Measurements from ENCODE around the gene SPDYC. TPM values are rescaled to one million over a fixed set of nuclear protein-coding genes. Genes with fewer than 3 reads are reported as not detected.

Gene SPDYC
- total and polyA plus RNA-seq, 9 of the 15 experiments (the other 6 are each of a cell fraction or from before 2014, with no cell fraction given): 4.4 to 18.8 (median 9.2) TPM

DNA sequence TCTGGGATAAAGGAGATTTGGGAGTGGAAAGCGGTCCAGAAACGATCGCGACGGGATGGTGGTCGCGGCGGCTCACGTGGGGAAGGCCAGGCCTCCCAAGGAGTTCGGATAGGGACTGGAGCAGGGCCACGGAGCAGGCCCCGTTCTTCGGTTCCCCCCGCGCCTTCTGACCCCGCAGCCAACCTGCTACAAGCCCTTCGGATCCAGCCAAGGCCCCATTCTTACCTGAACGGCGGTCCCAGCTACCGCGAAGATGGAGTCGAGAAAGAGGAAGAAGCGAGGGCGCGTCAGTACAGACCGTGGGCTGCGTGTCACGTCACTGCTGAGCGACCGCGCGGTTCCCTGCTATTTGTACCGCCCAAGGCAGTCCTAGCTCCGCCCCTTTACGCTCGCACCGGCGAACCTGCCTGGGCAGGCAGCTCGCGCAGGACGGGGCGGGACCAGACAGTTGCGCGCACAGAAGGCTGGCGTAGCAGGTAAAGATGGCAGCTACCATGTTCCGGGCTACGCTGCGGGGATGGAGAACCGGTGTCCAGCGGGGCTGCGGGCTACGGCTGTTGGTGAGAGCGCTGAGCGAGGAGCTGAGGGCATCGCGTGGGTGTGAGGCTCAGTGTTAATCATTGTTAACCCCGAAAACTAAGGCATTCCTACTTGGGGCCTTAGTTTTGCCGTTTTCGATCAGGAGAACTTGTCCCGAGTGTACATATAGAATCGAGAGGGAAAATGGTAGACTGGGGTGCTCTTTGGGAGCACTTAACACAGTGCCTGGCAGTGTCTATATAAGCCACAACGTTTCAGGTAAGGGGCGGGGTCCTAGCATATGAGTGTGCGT is 48.0 kb upstream of the SPDYC start, which contains the start of the genes FAU and MRPL49 (continued):
- TF ChIP-seq, protein P1, sequence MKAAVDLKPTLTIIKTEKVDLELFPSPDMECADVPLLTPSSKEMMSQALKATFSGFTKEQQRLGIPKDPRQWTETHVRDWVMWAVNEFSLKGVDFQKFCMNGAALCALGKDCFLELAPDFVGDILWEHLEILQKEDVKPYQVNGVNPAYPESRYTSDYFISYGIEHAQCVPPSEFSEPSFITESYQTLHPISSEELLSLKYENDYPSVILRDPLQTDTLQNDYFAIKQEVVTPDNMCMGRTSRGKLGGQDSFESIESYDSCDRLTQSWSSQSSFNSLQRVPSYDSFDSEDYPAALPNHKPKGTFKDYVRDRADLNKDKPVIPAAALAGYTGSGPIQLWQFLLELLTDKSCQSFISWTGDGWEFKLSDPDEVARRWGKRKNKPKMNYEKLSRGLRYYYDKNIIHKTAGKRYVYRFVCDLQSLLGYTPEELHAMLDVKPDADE (conservative IDR thresholded peaks at IDR 0.05; ENCODE audit: control insufficient read depth, low read depth, low read length): no peak
- TF ChIP-seq TFAM (CRISPR knock-in tag; conservative IDR thresholded peaks at IDR 0.05): no peak
- TF ChIP-seq ILF3 (IDR thresholded peaks at IDR 0.05; ENCODE audit: borderline replicate concordance): no peak
- TF ChIP-seq, protein P2, sequence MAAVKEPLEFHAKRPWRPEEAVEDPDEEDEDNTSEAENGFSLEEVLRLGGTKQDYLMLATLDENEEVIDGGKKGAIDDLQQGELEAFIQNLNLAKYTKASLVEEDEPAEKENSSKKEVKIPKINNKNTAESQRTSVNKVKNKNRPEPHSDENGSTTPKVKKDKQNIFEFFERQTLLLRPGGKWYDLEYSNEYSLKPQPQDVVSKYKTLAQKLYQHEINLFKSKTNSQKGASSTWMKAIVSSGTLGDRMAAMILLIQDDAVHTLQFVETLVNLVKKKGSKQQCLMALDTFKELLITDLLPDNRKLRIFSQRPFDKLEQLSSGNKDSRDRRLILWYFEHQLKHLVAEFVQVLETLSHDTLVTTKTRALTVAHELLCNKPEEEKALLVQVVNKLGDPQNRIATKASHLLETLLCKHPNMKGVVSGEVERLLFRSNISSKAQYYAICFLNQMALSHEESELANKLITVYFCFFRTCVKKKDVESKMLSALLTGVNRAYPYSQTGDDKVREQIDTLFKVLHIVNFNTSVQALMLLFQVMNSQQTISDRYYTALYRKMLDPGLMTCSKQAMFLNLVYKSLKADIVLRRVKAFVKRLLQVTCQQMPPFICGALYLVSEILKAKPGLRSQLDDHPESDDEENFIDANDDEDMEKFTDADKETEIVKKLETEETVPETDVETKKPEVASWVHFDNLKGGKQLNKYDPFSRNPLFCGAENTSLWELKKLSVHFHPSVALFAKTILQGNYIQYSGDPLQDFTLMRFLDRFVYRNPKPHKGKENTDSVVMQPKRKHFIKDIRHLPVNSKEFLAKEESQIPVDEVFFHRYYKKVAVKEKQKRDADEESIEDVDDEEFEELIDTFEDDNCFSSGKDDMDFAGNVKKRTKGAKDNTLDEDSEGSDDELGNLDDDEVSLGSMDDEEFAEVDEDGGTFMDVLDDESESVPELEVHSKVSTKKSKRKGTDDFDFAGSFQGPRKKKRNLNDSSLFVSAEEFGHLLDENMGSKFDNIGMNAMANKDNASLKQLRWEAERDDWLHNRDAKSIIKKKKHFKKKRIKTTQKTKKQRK (IDR thresholded peaks at IDR 0.05; ENCODE audit: borderline replicate concordance, low read depth, low read length): no peak
- TF ChIP-seq ZKSCAN8 (CRISPR knock-in tag; IDR thresholded peaks at IDR 0.05): no peak
- TF ChIP-seq CHD2 (IDR thresholded peaks at IDR 0.05; ENCODE audit: low read depth, low read length): no peak
- no peak for TF ChIP-seq ADNP (tag; IDR thresholded peaks at IDR 0.05)
- TF ChIP-seq NFATC3 (IDR thresholded peaks at IDR 0.05): no peak
- TF ChIP-seq, protein P3, sequence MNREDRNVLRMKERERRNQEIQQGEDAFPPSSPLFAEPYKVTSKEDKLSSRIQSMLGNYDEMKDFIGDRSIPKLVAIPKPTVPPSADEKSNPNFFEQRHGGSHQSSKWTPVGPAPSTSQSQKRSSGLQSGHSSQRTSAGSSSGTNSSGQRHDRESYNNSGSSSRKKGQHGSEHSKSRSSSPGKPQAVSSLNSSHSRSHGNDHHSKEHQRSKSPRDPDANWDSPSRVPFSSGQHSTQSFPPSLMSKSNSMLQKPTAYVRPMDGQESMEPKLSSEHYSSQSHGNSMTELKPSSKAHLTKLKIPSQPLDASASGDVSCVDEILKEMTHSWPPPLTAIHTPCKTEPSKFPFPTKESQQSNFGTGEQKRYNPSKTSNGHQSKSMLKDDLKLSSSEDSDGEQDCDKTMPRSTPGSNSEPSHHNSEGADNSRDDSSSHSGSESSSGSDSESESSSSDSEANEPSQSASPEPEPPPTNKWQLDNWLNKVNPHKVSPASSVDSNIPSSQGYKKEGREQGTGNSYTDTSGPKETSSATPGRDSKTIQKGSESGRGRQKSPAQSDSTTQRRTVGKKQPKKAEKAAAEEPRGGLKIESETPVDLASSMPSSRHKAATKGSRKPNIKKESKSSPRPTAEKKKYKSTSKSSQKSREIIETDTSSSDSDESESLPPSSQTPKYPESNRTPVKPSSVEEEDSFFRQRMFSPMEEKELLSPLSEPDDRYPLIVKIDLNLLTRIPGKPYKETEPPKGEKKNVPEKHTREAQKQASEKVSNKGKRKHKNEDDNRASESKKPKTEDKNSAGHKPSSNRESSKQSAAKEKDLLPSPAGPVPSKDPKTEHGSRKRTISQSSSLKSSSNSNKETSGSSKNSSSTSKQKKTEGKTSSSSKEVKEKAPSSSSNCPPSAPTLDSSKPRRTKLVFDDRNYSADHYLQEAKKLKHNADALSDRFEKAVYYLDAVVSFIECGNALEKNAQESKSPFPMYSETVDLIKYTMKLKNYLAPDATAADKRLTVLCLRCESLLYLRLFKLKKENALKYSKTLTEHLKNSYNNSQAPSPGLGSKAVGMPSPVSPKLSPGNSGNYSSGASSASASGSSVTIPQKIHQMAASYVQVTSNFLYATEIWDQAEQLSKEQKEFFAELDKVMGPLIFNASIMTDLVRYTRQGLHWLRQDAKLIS (CRISPR knock-in tag; IDR thresholded peaks at IDR 0.05): peak; percentile 58
- TF ChIP-seq LEF1 (IDR thresholded peaks at IDR 0.05): no peak
- TF ChIP-seq SUPT5H (IDR thresholded peaks at IDR 0.05): peak; percentile 94
- no peak for TF ChIP-seq NFE2L1 (tag; IDR thresholded peaks at IDR 0.05; ENCODE audit: borderline replicate concordance, low read depth)
- TF ChIP-seq, protein P4, sequence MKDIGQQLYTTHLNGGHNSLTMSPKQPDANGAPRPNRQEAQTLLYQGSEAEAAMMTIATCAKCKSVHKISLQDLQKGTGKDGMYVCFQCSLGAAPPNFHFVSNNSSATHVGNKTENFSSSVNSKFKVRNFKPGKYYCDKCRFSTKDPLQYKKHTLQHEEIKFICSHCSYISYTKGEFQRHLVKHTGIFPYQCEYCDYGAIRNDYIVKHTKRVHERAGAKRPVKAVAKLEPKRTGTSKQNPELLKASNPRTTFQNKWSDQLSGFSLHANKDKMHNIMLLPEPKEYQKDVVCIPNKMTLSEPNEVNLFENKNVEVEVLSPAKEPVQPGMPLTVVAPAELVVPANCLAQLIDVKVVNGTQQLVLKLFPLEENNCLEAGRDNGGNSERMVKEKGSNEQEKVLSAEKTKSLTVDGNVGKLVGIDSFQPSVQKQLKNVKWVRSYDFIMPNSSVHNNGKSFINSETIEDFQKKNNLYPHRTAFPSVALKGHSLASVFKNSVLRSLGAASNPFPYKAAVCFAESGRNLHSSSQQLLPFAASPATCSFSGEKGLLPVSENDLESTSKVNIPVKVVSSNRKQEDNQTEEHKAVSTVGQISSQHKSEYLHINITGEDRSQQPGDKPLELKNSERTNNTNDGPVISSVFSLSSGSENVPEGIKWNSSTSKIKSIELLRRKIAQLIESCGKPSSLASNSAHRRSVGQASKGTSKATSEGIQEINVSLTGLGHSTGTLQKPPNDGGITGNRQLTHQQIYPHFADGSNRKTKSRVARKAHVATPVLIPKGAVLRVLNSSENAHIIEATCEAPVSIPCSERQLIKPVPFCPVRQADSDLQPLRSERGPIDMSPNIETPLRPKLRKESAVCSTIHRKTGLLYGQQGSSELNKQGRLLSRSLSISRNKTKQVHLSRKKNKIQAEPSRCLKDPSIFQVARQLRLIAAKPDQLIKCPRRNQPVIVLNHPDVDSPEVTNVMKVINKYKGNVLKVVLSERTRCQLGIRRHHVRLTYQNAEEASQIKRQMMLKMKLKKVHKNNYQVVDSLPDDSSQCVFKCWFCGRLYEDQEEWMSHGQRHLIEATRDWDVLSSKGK (CRISPR knock-in tag; IDR thresholded peaks at IDR 0.05): no peak
- TF ChIP-seq L3MBTL2 (IDR thresholded peaks at IDR 0.05): peak; percentile 24
- TF ChIP-seq ZNF75A (CRISPR knock-in tag; IDR thresholded peaks at IDR 0.05): no peak
